ENCODE results near the gene GPR39. TPM values are rescaled to one million over a fixed set of nuclear protein-coding genes. Genes with fewer than 3 reads are reported as not detected.

GPR39 gene
- total RNA-seq, 1 experiment from 2014 or later: 9.0 TPM

DNA sequence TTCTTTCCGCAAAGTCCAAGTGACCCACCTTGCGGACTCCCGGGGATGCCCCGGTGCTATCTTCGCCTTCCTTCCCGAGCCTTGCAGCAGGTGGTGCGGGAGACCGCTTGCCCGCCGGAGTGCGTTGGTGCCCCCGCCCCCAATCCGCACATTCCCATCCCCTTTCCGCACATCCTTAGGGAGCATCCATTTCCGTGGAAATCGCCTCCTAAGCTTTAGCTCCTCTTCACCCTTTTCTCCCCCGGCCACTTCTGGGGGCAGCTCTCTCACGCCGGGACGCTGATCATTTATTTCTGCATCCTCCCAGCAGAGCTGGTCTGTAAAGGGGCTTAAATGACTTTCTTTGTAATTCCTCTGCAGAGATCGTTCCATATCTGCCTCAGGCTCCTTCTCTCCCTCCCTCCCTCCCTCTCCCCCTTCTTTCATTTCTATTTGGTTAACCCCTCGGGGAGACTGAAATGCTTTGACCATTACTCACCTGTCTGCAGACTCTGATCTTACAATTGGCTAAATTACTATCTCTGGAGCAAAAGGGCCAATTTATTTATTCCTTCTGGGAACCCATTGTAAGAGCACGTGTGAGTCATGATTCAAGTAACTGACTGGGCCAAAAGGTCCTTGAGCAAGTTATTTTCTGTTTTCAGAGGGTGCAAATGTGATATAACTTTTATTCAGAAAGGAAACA, 254.7 kb downstream of the GPR39 start:
- Histone ChIP-seq H3K4me3 (ENCODE audit: low read depth in 2 of 2, low read length in 2 of 2) (peak overlapping the region; percentile 32 to 48; a peak in 3 of 4 replicates), H3K4me1 (ENCODE audit: control insufficient read depth, insufficient read depth, low read length) (peaks cover 6% of the 10 kb centered on the region), H3K9me3 (ENCODE audit: control insufficient read depth, insufficient read depth, low read depth, low read length) (no peaks in the 10 kb centered on the region), H3K27ac (ENCODE audit: low read length) (no peak overlapping the region), H3K27me3 (ENCODE audit: control insufficient read depth, insufficient read depth, low read length) (peaks cover 49% of the 10 kb centered on the region), H3K36me3 (ENCODE audit: control insufficient read depth, insufficient read depth, low read length) (no peaks in the 10 kb centered on the region)
- TF ChIP-seq TCF7L2 (IDR thresholded peaks at IDR 0.05; ENCODE audit: low read depth, low read length) (no peak), POLR2AphosphoS5 (IDR thresholded peaks at IDR 0.05; ENCODE audit: low read depth, low read length) (no peak), SIN3A (IDR thresholded peaks at IDR 0.05; ENCODE audit: borderline replicate concordance, insufficient read depth, low read depth, low read length) (no peak), CTCF (IDR thresholded peaks at IDR 0.05) (no peak)
- TF ChIP-seq, protein P1, sequence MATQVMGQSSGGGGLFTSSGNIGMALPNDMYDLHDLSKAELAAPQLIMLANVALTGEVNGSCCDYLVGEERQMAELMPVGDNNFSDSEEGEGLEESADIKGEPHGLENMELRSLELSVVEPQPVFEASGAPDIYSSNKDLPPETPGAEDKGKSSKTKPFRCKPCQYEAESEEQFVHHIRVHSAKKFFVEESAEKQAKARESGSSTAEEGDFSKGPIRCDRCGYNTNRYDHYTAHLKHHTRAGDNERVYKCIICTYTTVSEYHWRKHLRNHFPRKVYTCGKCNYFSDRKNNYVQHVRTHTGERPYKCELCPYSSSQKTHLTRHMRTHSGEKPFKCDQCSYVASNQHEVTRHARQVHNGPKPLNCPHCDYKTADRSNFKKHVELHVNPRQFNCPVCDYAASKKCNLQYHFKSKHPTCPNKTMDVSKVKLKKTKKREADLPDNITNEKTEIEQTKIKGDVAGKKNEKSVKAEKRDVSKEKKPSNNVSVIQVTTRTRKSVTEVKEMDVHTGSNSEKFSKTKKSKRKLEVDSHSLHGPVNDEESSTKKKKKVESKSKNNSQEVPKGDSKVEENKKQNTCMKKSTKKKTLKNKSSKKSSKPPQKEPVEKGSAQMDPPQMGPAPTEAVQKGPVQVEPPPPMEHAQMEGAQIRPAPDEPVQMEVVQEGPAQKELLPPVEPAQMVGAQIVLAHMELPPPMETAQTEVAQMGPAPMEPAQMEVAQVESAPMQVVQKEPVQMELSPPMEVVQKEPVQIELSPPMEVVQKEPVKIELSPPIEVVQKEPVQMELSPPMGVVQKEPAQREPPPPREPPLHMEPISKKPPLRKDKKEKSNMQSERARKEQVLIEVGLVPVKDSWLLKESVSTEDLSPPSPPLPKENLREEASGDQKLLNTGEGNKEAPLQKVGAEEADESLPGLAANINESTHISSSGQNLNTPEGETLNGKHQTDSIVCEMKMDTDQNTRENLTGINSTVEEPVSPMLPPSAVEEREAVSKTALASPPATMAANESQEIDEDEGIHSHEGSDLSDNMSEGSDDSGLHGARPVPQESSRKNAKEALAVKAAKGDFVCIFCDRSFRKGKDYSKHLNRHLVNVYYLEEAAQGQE (IDR thresholded peaks at IDR 0.05; ENCODE audit: insufficient read depth in 1 of 2, low read depth in 2 of 2, low read length in 1 of 2): no peak
- ATAC-seq (peak; percentile 6; the same call in 1 of the 2 replicates), DNase-seq (ENCODE audit: low read depth, low spot score) (no peak)
- POLR2A ChIA-PET: no interaction called here
- no TSS peak for BruUV-seq (replicated peaks)
- in situ Hi-C loops (cut with HindIII; ENCODE audit: low pct_unique_long_range_greater_than_20kb, low sequenced_read_pairs): no loop called here
- intact Hi-C loops (cut with micrococcal nuclease; ENCODE audit: unreplicated experiment): loop anchor here (5.0 kb wide), 1 partner anchor 501 kb away; no protein-coding TSS in a partner anchor
- CTCF ChIA-PET: no interaction called here

- Histone ChIP-seq H3K4me3 (ENCODE audit: low read depth in 2 of 2, low read length in 2 of 2) (no peak overlapping the region), H3K9me3 (ENCODE audit: control insufficient read depth, insufficient read depth, low read depth, low read length) (no peaks in the 10 kb centered on the region), H3K36me3 (ENCODE audit: control insufficient read depth, insufficient read depth, low read length) (no peaks in the 10 kb centered on the region), H3K27ac (ENCODE audit: low read length) (no peak overlapping the region), H3K4me1 (ENCODE audit: control insufficient read depth, insufficient read depth, low read length) (no peaks in the 10 kb centered on the region), H3K27me3 (ENCODE audit: control insufficient read depth, insufficient read depth, low read length) (peaks cover 54% of the 10 kb centered on the region)
- TF ChIP-seq CTCF (IDR thresholded peaks at IDR 0.05) (peak; percentile 40; the same call in 1 of the 2 replicates), SIN3A (IDR thresholded peaks at IDR 0.05; ENCODE audit: borderline replicate concordance, insufficient read depth, low read depth, low read length) (no peak), POLR2AphosphoS5 (IDR thresholded peaks at IDR 0.05; ENCODE audit: low read depth, low read length) (no peak), TCF7L2 (IDR thresholded peaks at IDR 0.05; ENCODE audit: low read depth, low read length) (no peak)
- TF ChIP-seq, protein P1 (IDR thresholded peaks at IDR 0.05; ENCODE audit: insufficient read depth in 1 of 2, low read depth in 2 of 2, low read length in 1 of 2): no peak
- ATAC-seq: no peak
- ChIA-PET POLR2A (no interaction called here), CTCF (interaction anchor here (0.7 kb wide), 1 partner anchor 266 kb away, joined by 3 read pairs; no protein-coding TSS in a partner anchor)
- in situ Hi-C loops (cut with HindIII; ENCODE audit: low pct_unique_long_range_greater_than_20kb, low sequenced_read_pairs) (no loop called here), intact Hi-C loops (cut with micrococcal nuclease; ENCODE audit: unreplicated experiment) (no loop called here)
- no peak for DNase-seq (ENCODE audit: low read depth, low spot score)
- BruUV-seq (replicated peaks): no TSS peak
Measured at GRCh38 chr2:132676999-132677398, 260.4 kb downstream of the GPR39 start.

Measured in Panc1 (cell line).